SK-N-SH (cell line): ENCODE results near the gene CLDN7. TPM values are rescaled to one million over a fixed set of nuclear protein-coding genes. Genes with fewer than 3 reads are reported as not detected.
"Not testable (repeated sequence)": the region's sequence is repeated elsewhere in the genome, so short reads cannot be mapped to it uniquely, and the experiment has no call there.

Experiments
- CTCF ChIA-PET: fragments of 300-600, 350-600 bp; formaldehyde crosslinking; extraction: SDS; loops from one replicate; lab custom pipeline; 2021; lab: Yijun Ruan, JAX
- POLR2A ChIA-PET: fragments of 350-600 bp; sonication (Branson Sonifier 250); formaldehyde crosslinking; extraction: SDS; loops from one replicate; lab custom pipeline; 2020; ENCODE audit warnings: antibody characterized with exemption, inconsistent platforms; lab: Yijun Ruan, JAX
- DNase-seq: peaks from one replicate; pipeline ENCODE4 v3.0.0; 2012
- H2AFZ ChIP-seq: fragments of 200-600 bp; sonication (generic); 2 replicates; pipeline ENCODE4 v1.8.1; 2016; ENCODE audit warnings: antibody characterized with exemption, mild to moderate bottlenecking, low read depth
- H3F3A ChIP-seq: fragments of 200-600 bp; sonication (generic); replicated peaks from 2 replicates; pipeline ENCODE3; 2016; ENCODE audit warnings: antibody characterized with exemption, mild to moderate bottlenecking; ENCODE audit not compliant: insufficient read depth
- H3K27ac ChIP-seq, 2 experiments: fragments of 200-500 bp in 1 of 2; fragments of 200-600 bp in 1 of 2; sonication (Bioruptor generic) in 1 of 2; sonication (generic), shearing (Covaris generic) in 1 of 2; 2 replicates each; pipeline versions ENCODE4 v1.5.1 to v1.6.1; 2014 to 2016; ENCODE audit warnings: low read depth in 2 of 2, inconsistent platforms in 1 of 2, low read length in 1 of 2, mild to moderate bottlenecking in 1 of 2, mixed read lengths in 1 of 2
- H3K27me3 ChIP-seq: fragments of 200-600 bp; sonication (generic), shearing (Covaris generic); 2 replicates; pipeline ENCODE4 v1.6.1; 2016; ENCODE audit warnings: mixed run types; ENCODE audit not compliant: insufficient read depth
- H3K36me3 ChIP-seq, 2 experiments: fragments of 200-500 bp in 1 of 2; fragments of 200-600 bp in 1 of 2; sonication (Bioruptor generic) in 1 of 2; sonication (generic) in 1 of 2; replicated peaks in 1 of 2; 2 replicates each; pipeline versions ENCODE3 to v1.5.1; 2014 to 2016; ENCODE audit warnings: low read length in 1 of 2, mild to moderate bottlenecking in 1 of 2; ENCODE audit not compliant: insufficient read depth in 2 of 2, control insufficient read depth in 1 of 2
- H3K4me1 ChIP-seq, 2 experiments: fragments of 200-500 bp in 1 of 2; fragments of 200-600 bp in 1 of 2; sonication (Bioruptor generic) in 1 of 2; sonication (generic), shearing (Covaris generic) in 1 of 2; 2 replicates each; pipeline versions ENCODE4 v1.5.1 to v1.6.1; 2014 to 2016; ENCODE audit warnings: low read depth in 1 of 2, low read length in 1 of 2, mixed run types in 1 of 2; ENCODE audit not compliant: insufficient read depth in 2 of 2, control insufficient read depth in 1 of 2
- H3K4me2 ChIP-seq: fragments of 200-600 bp; sonication (generic), shearing (Covaris generic); 2 replicates; pipeline ENCODE4 v1.6.1; 2017; ENCODE audit warnings: mixed run types
- H3K4me3 ChIP-seq, 2 experiments: fragments of 200-500 bp in 1 of 2; fragments of 200-600 bp in 1 of 2; sonication (Bioruptor generic) in 1 of 2; sonication (generic), shearing (Covaris generic) in 1 of 2; 2 replicates each; pipeline versions ENCODE4 v1.5.1 to v1.8.1; 2014 to 2016; ENCODE audit warnings: low read depth in 2 of 2, inconsistent platforms in 1 of 2, low read length in 1 of 2, mild to moderate bottlenecking in 1 of 2, mixed read lengths in 1 of 2, moderate library complexity in 1 of 2
- H3K79me2 ChIP-seq: fragments of 200-600 bp; sonication (generic); 2 replicates; pipeline ENCODE4 v1.8.1; 2017; ENCODE audit warnings: mild to moderate bottlenecking; ENCODE audit not compliant: insufficient read depth
- H3K9ac ChIP-seq: fragments of 200-600 bp; sonication (generic); 2 replicates; pipeline ENCODE4 v1.6.1; 2017; ENCODE audit warnings: mixed run types
- H3K9me2 ChIP-seq: fragments of 200-600 bp; sonication (generic); 2 replicates; pipeline ENCODE4 v1.6.1; 2017; ENCODE audit warnings: mixed run types
- H3K9me3 ChIP-seq: fragments of 200-600 bp; sonication (generic); 2 replicates; pipeline ENCODE4 v1.6.1; 2017; ENCODE audit warnings: mixed run types, mild to moderate bottlenecking, moderate library complexity
- H4K20me1 ChIP-seq: fragments of 200-600 bp; sonication (generic); 2 replicates; pipeline ENCODE4 v1.6.1; 2017; ENCODE audit warnings: mild to moderate bottlenecking, mixed run types; ENCODE audit not compliant: insufficient read depth
- CHD2 ChIP-seq: fragments of 150-350 bp; IDR thresholded peaks from 2 replicates; pipeline ENCODE4 v1.6.1; 2018; ENCODE audit warnings: low read length; ENCODE audit not compliant: partially characterized antibody
- EP300 ChIP-seq, 2 experiments: IDR thresholded peaks; 2 replicates each; pipeline versions ENCODE4 v1.4.0 to v1.6.1; 2012; ENCODE audit warnings: borderline replicate concordance in 1 of 2, low read depth in 1 of 2, low read length in 1 of 2
- FOSL2 ChIP-seq: IDR thresholded peaks from 2 replicates; pipeline ENCODE4 v1.4.0; 2012; ENCODE audit warnings: low read depth, mild to moderate bottlenecking, moderate library complexity, borderline replicate concordance
- MEF2A ChIP-seq: IDR thresholded peaks from 2 replicates; pipeline ENCODE4 v1.4.0; 2012; ENCODE audit warnings: low read depth, borderline replicate concordance
- MXI1 ChIP-seq: IDR thresholded peaks from 2 replicates; pipeline ENCODE4 v1.6.1; 2012; ENCODE audit warnings: mild to moderate bottlenecking, low read depth, low read length, improper control_type of control experiment
- POLR2AphosphoS5 ChIP-seq: IDR thresholded peaks from 2 replicates; pipeline ENCODE4 v1.6.1; 2012; ENCODE audit warnings: low read depth, low read length
- RAD21 ChIP-seq: IDR thresholded peaks from 2 replicates; pipeline ENCODE4 v1.6.1; 2012; ENCODE audit warnings: mild to moderate bottlenecking, low read length
- TAF1 ChIP-seq: IDR thresholded peaks from 2 replicates; pipeline ENCODE4 v1.6.1; 2012; ENCODE audit warnings: low read depth, mild to moderate bottlenecking, low read length, moderate library complexity, borderline replicate concordance
- WGBS: methylation state at CpG from one replicate; pipeline ENCODE4 v1.1.6; 2017; ENCODE audit warnings: low lambda C conversion rate; 5-methylcytosine and 5-hydroxymethylcytosine counted together
- polyA plus RNA-seq, 3 experiments: library from polyadenylated mRNA; depleted of rRNA; stranded (reverse); fragments of >200 nt; gene quantifications; 2 replicates each; pipeline ENCODE4 v1.2.3, GENCODE V29; 2012
- TF ChIP-seq, protein P1 (sequence below): fragments of 200-600 bp; sonication (generic); IDR thresholded peaks from 2 replicates; pipeline ENCODE4 v1.6.1; 2017; ENCODE audit warnings: antibody characterized with exemption, mild to moderate bottlenecking, moderate library complexity
- TF ChIP-seq, protein P2 (sequence below): IDR thresholded peaks from 2 replicates; pipeline ENCODE4 v1.4.0; 2012; ENCODE audit warnings: low read depth
- TF ChIP-seq, protein P3 (sequence below): IDR thresholded peaks from 2 replicates; pipeline ENCODE4 v1.4.0; 2012; ENCODE audit warnings: low read depth, borderline replicate concordance
- TF ChIP-seq, protein P4 (sequence below): fragments of 150-350 bp; IDR thresholded peaks from 2 replicates; pipeline ENCODE4 v1.6.1; 2017; ENCODE audit warnings: antibody characterized with exemption, low read length, low read depth, borderline replicate concordance
- TF ChIP-seq, protein P5 (sequence below): fragments of 150-350 bp; IDR thresholded peaks from 2 replicates; pipeline ENCODE4 v1.6.1; 2016; ENCODE audit warnings: mild to moderate bottlenecking, low read depth, low read length
- TF ChIP-seq, protein P6 (sequence below): IDR thresholded peaks from 2 replicates; pipeline ENCODE4; 2012

CLDN7 gene
- polyA plus RNA-seq, 1 of the 3 experiments (the other 2 are of a cell fraction): 5.0 TPM

DNA sequence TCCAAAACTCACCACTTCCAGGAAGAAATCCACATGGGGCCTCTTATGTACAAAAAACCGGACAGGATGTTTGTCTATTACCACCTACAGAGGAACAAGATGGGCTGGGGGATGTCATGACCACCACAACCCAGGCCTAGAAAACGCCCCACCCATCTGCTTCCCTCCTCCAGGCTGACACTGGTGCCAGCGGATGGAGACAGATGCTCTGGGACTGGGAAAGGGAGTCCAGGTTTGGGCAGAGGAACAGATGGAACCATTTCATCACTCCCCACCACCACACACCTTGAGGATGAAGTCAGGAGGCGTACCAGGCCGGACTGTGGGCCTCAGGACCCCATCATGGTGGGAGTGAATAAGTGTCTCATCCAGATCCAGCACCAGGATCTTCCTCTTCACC, 15.5 kb downstream of the CLDN7 start (continued):
- TF ChIP-seq, protein P1, sequence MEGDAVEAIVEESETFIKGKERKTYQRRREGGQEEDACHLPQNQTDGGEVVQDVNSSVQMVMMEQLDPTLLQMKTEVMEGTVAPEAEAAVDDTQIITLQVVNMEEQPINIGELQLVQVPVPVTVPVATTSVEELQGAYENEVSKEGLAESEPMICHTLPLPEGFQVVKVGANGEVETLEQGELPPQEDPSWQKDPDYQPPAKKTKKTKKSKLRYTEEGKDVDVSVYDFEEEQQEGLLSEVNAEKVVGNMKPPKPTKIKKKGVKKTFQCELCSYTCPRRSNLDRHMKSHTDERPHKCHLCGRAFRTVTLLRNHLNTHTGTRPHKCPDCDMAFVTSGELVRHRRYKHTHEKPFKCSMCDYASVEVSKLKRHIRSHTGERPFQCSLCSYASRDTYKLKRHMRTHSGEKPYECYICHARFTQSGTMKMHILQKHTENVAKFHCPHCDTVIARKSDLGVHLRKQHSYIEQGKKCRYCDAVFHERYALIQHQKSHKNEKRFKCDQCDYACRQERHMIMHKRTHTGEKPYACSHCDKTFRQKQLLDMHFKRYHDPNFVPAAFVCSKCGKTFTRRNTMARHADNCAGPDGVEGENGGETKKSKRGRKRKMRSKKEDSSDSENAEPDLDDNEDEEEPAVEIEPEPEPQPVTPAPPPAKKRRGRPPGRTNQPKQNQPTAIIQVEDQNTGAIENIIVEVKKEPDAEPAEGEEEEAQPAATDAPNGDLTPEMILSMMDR: no peak

DNA sequence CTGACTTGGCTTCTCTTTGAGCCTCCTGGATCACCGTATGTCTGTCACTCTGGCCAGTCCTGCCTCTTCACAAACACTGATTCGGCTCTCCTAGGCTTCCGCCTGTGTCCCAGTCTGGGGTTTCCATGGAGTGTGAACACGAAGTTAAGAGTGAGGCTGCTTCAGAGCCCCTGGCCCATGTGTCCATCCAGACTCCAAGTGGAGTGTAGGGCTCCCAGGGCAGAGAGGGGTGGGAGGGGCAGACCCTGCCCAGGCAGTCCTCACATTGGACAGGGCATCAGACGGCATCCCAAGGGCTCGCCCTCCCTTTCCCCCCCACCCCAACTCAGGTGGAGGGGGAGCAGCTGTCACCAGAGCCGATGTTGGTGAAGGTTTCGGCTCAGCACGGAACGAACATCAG, 18.4 kb downstream of the CLDN7 start:
- peaks cover 62% of the 10 kb centered on the region for H3K79me2 ChIP-seq
- peaks cover 31 to 44% of the 10 kb centered on the region in 2 experiments for H3K36me3 ChIP-seq
- WGBS: 89% methylated on average over 8 of the region's 10 CpGs
- DNase-seq, H3K4me2 ChIP-seq, H3K27me3 ChIP-seq, H3K9me3 ChIP-seq, H3K4me3 ChIP-seq, H3K9ac ChIP-seq, H2AFZ ChIP-seq, H3K9me2 ChIP-seq, H4K20me1 ChIP-seq, H3K27ac ChIP-seq: not testable (repeated sequence)
- POLR2A ChIA-PET: interaction anchor here (0.6 to 1.8 kb wide), 2 partner anchors 9 to 60 kb away, joined by 5 to 7 read pairs; partner anchors contain the start of gene DVL2
- CTCF ChIA-PET: interaction anchor here (0.9 to 3.7 kb wide), 3 partner anchors 24 to 107 kb away, joined by 3 to 15 read pairs (median 3); partner anchors contain the start of genes ACADVL and DLG4
- H3K4me1 ChIP-seq: peaks cover 12 to 19% of the 10 kb centered on the region in 2 experiments; a peak in 3 of 4 replicates
- peaks cover 43% of the 10 kb centered on the region for H3F3A ChIP-seq

DNA sequence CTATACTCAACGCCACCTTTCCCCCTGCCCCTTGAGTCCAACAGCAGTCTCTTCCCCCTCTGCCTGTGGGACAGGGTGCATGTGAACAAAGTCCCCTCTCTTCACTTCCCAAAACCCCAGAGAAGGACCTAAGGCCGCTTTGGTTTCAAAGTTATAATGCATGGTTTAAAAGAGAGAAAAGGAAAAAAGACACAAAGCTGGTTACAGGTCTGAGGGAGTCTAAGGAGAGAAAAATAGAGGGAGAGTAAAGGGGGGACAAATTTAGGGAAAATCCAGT, 18.9 kb downstream of the CLDN7 start:
- Histone ChIP-seq H3K9me2 (no peaks in the 10 kb centered on the region), H3K4me2 (peak overlapping the region; percentile 79), H3K4me1 (peaks cover 12 to 19% of the 10 kb centered on the region in 2 experiments; a peak in 3 of 4 replicates), H3F3A (peaks cover 43% of the 10 kb centered on the region), H3K9me3 (no peaks in the 10 kb centered on the region), H3K27me3 (no peaks in the 10 kb centered on the region), H3K4me3 (peak overlapping the region; percentile 80 to 98), H4K20me1 (no peaks in the 10 kb centered on the region), H3K27ac (peak overlapping the region; percentile 88 to 99), H3K9ac (peak overlapping the region; percentile 97), H2AFZ (no peak overlapping the region), H3K79me2 (peaks cover 61% of the 10 kb centered on the region), H3K36me3 (peaks cover 31 to 44% of the 10 kb centered on the region in 2 experiments)
- ChIA-PET CTCF (interaction anchor here (1.0 to 5.6 kb wide), 5 partner anchors 8 to 108 kb away, joined by 3 to 35 read pairs (median 6); partner anchors contain the start of genes ACADVL, CTDNEP1, DLG4 and ELP5), POLR2A (interaction anchor here (1.2 to 1.8 kb wide), 4 partner anchors 8 to 28 kb away, joined by 5 to 7 read pairs (median 6); partner anchors contain the start of genes CTDNEP1, DVL2 and ELP5)
- WGBS: 71% methylated on average over 2 of the region's 2 CpGs
- DNase-seq: no peak
- TF ChIP-seq TAF1 (no peak), MXI1 (no peak), FOSL2 (no peak), RAD21 (no peak), POLR2AphosphoS5 (no peak), EP300 (IDR thresholded peaks at IDR 0.05; ENCODE audit: borderline replicate concordance in 1 of 2, low read depth in 1 of 2, low read length in 1 of 2) (no peak), MEF2A (no peak), CHD2 (no peak)
- TF ChIP-seq, protein P1: no peak
- TF ChIP-seq, protein P2, sequence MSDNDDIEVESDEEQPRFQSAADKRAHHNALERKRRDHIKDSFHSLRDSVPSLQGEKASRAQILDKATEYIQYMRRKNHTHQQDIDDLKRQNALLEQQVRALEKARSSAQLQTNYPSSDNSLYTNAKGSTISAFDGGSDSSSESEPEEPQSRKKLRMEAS: no peak
- TF ChIP-seq, protein P3, sequence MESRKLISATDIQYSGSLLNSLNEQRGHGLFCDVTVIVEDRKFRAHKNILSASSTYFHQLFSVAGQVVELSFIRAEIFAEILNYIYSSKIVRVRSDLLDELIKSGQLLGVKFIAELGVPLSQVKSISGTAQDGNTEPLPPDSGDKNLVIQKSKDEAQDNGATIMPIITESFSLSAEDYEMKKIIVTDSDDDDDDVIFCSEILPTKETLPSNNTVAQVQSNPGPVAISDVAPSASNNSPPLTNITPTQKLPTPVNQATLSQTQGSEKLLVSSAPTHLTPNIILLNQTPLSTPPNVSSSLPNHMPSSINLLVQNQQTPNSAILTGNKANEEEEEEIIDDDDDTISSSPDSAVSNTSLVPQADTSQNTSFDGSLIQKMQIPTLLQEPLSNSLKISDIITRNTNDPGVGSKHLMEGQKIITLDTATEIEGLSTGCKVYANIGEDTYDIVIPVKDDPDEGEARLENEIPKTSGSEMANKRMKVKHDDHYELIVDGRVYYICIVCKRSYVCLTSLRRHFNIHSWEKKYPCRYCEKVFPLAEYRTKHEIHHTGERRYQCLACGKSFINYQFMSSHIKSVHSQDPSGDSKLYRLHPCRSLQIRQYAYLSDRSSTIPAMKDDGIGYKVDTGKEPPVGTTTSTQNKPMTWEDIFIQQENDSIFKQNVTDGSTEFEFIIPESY: no peak
- TF ChIP-seq, protein P4, sequence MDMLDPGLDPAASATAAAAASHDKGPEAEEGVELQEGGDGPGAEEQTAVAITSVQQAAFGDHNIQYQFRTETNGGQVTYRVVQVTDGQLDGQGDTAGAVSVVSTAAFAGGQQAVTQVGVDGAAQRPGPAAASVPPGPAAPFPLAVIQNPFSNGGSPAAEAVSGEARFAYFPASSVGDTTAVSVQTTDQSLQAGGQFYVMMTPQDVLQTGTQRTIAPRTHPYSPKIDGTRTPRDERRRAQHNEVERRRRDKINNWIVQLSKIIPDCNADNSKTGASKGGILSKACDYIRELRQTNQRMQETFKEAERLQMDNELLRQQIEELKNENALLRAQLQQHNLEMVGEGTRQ: no peak
- TF ChIP-seq, protein P5, sequence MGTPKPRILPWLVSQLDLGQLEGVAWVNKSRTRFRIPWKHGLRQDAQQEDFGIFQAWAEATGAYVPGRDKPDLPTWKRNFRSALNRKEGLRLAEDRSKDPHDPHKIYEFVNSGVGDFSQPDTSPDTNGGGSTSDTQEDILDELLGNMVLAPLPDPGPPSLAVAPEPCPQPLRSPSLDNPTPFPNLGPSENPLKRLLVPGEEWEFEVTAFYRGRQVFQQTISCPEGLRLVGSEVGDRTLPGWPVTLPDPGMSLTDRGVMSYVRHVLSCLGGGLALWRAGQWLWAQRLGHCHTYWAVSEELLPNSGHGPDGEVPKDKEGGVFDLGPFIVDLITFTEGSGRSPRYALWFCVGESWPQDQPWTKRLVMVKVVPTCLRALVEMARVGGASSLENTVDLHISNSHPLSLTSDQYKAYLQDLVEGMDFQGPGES: no peak
- TF ChIP-seq, protein P6, sequence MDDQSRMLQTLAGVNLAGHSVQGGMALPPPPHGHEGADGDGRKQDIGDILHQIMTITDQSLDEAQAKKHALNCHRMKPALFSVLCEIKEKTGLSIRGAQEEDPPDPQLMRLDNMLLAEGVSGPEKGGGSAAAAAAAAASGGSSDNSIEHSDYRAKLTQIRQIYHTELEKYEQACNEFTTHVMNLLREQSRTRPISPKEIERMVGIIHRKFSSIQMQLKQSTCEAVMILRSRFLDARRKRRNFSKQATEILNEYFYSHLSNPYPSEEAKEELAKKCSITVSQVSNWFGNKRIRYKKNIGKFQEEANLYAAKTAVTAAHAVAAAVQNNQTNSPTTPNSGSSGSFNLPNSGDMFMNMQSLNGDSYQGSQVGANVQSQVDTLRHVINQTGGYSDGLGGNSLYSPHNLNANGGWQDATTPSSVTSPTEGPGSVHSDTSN: no peak
